GM23338 (cell line): ENCODE results near the gene TMEM14A.

Source experiments
- CREB1 ChIP-seq: fragments of 250-450 bp; sonication (Bioruptor Pico); IDR thresholded peaks from 2 replicates; pipeline ENCODE4 v1.5.0; 2020; ENCODE audit warnings: low read depth, mild to moderate bottlenecking, moderate library complexity
- EZH2 ChIP-seq: fragments of 200-600 bp; sonication (generic); IDR thresholded peaks from one replicate; pipeline ENCODE4 v1.8.0; 2017; ENCODE audit warnings: antibody characterized with exemption, mild to moderate bottlenecking, low read depth; ENCODE audit not compliant: unreplicated experiment
- EZH2phosphoT487 ChIP-seq: fragments of 200-600 bp; sonication (generic); IDR thresholded peaks from one replicate; pipeline ENCODE4 v1.8.1; 2018; ENCODE audit warnings: antibody characterized with exemption; ENCODE audit not compliant: unreplicated experiment
- JUNB ChIP-seq: IDR thresholded peaks from one replicate; pipeline ENCODE4 v1.6.1; 2016; ENCODE audit warnings: antibody characterized with exemption; ENCODE audit not compliant: unreplicated experiment
- NANOG ChIP-seq: IDR thresholded peaks from 2 replicates; pipeline ENCODE4 v1.6.1; 2016; ENCODE audit warnings: antibody characterized with exemption, borderline replicate concordance
- POLR2AphosphoS5 ChIP-seq: IDR thresholded peaks from 2 replicates; pipeline ENCODE4 v1.6.1; 2016; ENCODE audit warnings: antibody characterized with exemption, low read depth
- STAT1 ChIP-seq: IDR thresholded peaks from one replicate; pipeline ENCODE4 v1.6.1; 2016; ENCODE audit warnings: antibody characterized with exemption; ENCODE audit not compliant: unreplicated experiment
- ZNF114 ChIP-seq: fragments of 250-450 bp; sonication (Bioruptor Pico); IDR thresholded peaks from 2 replicates; pipeline ENCODE4 v1.5.0; 2020; ENCODE audit warnings: mild to moderate bottlenecking, moderate library complexity
- ZNF331 ChIP-seq: fragments of 250-450 bp; sonication (Bioruptor Pico); IDR thresholded peaks from 2 replicates; pipeline ENCODE4 v1.5.0; 2020; ENCODE audit warnings: low read depth, mild to moderate bottlenecking, moderate library complexity
- TF ChIP-seq, protein P1 (sequence below): IDR thresholded peaks from one replicate; pipeline ENCODE4 v1.6.1; 2018; ENCODE audit warnings: antibody characterized with exemption; ENCODE audit not compliant: unreplicated experiment
- TF ChIP-seq, protein P2 (sequence below), 2 experiments: fragments of 200-600 bp in 1 of 2; sonication (generic) in 1 of 2; conservative IDR thresholded peaks; 2 replicates each; pipeline versions ENCODE4 v1.5.1 to v1.6.1; 2016 to 2017; ENCODE audit warnings: antibody characterized with exemption in 2 of 2, low read depth in 2 of 2, mild to moderate bottlenecking in 2 of 2, moderate library complexity in 1 of 2
- TF ChIP-seq, protein P3 (sequence below): IDR thresholded peaks from 2 replicates; pipeline ENCODE4 v1.6.1; 2016; ENCODE audit warnings: antibody characterized with exemption
- TF ChIP-seq, protein P4 (sequence below): fragments of 250-450 bp; sonication (Bioruptor Pico); IDR thresholded peaks from 2 replicates; pipeline ENCODE4 v1.5.0; 2020; ENCODE audit warnings: mild to moderate bottlenecking, moderate library complexity

DNA sequence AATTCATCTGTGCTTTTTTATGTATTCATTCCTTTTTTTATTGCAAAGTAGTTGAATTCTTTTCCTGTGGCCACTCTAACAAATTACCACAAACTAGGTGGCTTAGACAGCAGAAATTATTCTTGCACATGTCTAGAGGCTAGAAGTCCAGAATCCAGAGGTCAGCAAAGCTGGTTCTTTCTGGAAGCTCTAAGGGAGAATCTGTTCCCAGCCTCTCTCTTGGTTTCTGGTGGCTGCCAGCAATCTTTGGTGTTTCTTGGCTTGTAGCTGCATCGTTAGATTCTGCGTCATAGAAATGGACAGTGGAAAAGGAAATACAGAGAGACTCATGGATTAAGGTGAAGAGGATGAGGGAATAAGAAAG lies 53.1 kb downstream of the TMEM14A start:
- no peak for TF ChIP-seq EZH2
- TF ChIP-seq, protein P1, sequence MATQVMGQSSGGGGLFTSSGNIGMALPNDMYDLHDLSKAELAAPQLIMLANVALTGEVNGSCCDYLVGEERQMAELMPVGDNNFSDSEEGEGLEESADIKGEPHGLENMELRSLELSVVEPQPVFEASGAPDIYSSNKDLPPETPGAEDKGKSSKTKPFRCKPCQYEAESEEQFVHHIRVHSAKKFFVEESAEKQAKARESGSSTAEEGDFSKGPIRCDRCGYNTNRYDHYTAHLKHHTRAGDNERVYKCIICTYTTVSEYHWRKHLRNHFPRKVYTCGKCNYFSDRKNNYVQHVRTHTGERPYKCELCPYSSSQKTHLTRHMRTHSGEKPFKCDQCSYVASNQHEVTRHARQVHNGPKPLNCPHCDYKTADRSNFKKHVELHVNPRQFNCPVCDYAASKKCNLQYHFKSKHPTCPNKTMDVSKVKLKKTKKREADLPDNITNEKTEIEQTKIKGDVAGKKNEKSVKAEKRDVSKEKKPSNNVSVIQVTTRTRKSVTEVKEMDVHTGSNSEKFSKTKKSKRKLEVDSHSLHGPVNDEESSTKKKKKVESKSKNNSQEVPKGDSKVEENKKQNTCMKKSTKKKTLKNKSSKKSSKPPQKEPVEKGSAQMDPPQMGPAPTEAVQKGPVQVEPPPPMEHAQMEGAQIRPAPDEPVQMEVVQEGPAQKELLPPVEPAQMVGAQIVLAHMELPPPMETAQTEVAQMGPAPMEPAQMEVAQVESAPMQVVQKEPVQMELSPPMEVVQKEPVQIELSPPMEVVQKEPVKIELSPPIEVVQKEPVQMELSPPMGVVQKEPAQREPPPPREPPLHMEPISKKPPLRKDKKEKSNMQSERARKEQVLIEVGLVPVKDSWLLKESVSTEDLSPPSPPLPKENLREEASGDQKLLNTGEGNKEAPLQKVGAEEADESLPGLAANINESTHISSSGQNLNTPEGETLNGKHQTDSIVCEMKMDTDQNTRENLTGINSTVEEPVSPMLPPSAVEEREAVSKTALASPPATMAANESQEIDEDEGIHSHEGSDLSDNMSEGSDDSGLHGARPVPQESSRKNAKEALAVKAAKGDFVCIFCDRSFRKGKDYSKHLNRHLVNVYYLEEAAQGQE = no peak
- TF ChIP-seq, protein P2, sequence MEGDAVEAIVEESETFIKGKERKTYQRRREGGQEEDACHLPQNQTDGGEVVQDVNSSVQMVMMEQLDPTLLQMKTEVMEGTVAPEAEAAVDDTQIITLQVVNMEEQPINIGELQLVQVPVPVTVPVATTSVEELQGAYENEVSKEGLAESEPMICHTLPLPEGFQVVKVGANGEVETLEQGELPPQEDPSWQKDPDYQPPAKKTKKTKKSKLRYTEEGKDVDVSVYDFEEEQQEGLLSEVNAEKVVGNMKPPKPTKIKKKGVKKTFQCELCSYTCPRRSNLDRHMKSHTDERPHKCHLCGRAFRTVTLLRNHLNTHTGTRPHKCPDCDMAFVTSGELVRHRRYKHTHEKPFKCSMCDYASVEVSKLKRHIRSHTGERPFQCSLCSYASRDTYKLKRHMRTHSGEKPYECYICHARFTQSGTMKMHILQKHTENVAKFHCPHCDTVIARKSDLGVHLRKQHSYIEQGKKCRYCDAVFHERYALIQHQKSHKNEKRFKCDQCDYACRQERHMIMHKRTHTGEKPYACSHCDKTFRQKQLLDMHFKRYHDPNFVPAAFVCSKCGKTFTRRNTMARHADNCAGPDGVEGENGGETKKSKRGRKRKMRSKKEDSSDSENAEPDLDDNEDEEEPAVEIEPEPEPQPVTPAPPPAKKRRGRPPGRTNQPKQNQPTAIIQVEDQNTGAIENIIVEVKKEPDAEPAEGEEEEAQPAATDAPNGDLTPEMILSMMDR (conservative IDR thresholded peaks at IDR 0.05; ENCODE audit: low read depth in 2 of 2) = no peak
- no peak for TF ChIP-seq EZH2phosphoT487
- TF ChIP-seq STAT1 = no peak
- TF ChIP-seq POLR2AphosphoS5 = no peak
- no peak for TF ChIP-seq CREB1 (CRISPR knock-in tag)
- TF ChIP-seq, protein P3, sequence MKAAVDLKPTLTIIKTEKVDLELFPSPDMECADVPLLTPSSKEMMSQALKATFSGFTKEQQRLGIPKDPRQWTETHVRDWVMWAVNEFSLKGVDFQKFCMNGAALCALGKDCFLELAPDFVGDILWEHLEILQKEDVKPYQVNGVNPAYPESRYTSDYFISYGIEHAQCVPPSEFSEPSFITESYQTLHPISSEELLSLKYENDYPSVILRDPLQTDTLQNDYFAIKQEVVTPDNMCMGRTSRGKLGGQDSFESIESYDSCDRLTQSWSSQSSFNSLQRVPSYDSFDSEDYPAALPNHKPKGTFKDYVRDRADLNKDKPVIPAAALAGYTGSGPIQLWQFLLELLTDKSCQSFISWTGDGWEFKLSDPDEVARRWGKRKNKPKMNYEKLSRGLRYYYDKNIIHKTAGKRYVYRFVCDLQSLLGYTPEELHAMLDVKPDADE = no peak
- no peak for TF ChIP-seq ZNF114
- TF ChIP-seq ZNF331 (CRISPR knock-in tag) = no peak
- TF ChIP-seq NANOG = no peak
- TF ChIP-seq JUNB = no peak
- TF ChIP-seq, protein P4, sequence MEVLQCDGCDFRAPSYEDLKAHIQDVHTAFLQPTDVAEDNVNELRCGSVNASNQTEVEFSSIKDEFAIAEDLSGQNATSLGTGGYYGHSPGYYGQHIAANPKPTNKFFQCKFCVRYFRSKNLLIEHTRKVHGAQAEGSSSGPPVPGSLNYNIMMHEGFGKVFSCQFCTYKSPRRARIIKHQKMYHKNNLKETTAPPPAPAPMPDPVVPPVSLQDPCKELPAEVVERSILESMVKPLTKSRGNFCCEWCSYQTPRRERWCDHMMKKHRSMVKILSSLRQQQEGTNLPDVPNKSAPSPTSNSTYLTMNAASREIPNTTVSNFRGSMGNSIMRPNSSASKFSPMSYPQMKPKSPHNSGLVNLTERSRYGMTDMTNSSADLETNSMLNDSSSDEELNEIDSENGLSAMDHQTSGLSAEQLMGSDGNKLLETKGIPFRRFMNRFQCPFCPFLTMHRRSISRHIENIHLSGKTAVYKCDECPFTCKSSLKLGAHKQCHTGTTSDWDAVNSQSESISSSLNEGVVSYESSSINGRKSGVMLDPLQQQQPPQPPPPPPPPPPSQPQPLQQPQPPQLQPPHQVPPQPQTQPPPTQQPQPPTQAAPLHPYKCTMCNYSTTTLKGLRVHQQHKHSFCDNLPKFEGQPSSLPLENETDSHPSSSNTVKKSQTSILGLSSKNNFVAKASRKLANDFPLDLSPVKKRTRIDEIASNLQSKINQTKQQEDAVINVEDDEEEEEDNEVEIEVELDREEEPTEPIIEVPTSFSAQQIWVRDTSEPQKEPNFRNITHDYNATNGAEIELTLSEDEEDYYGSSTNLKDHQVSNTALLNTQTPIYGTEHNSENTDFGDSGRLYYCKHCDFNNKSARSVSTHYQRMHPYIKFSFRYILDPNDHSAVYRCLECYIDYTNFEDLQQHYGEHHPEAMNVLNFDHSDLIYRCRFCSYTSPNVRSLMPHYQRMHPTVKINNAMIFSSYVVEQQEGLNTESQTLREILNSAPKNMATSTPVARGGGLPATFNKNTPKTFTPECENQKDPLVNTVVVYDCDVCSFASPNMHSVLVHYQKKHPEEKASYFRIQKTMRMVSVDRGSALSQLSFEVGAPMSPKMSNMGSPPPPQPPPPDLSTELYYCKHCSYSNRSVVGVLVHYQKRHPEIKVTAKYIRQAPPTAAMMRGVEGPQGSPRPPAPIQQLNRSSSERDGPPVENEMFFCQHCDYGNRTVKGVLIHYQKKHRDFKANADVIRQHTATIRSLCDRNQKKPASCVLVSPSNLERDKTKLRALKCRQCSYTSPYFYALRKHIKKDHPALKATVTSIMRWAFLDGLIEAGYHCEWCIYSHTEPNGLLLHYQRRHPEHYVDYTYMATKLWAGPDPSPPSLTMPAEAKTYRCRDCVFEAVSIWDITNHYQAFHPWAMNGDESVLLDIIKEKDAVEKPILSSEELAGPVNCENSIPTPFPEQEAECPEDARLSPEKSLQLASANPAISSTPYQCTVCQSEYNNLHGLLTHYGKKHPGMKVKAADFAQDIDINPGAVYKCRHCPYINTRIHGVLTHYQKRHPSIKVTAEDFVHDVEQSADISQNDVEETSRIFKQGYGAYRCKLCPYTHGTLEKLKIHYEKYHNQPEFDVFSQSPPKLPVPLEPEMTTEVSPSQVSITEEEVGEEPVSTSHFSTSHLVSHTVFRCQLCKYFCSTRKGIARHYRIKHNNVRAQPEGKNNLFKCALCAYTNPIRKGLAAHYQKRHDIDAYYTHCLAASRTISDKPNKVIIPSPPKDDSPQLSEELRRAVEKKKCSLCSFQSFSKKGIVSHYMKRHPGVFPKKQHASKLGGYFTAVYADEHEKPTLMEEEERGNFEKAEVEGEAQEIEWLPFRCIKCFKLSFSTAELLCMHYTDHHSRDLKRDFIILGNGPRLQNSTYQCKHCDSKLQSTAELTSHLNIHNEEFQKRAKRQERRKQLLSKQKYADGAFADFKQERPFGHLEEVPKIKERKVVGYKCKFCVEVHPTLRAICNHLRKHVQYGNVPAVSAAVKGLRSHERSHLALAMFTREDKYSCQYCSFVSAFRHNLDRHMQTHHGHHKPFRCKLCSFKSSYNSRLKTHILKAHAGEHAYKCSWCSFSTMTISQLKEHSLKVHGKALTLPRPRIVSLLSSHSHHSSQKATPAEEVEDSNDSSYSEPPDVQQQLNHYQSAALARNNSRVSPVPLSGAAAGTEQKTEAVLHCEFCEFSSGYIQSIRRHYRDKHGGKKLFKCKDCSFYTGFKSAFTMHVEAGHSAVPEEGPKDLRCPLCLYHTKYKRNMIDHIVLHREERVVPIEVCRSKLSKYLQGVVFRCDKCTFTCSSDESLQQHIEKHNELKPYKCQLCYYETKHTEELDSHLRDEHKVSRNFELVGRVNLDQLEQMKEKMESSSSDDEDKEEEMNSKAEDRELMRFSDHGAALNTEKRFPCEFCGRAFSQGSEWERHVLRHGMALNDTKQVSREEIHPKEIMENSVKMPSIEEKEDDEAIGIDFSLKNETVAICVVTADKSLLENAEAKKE = no peak
